ENCODE results near the gene ETS1. TPM values are rescaled to one million over a fixed set of nuclear protein-coding genes. Genes with fewer than 3 reads are reported as not detected.

The ETS1 gene
- total RNA-seq, 1 donor from 2014 or later, result 88.0 TPM

DNA sequence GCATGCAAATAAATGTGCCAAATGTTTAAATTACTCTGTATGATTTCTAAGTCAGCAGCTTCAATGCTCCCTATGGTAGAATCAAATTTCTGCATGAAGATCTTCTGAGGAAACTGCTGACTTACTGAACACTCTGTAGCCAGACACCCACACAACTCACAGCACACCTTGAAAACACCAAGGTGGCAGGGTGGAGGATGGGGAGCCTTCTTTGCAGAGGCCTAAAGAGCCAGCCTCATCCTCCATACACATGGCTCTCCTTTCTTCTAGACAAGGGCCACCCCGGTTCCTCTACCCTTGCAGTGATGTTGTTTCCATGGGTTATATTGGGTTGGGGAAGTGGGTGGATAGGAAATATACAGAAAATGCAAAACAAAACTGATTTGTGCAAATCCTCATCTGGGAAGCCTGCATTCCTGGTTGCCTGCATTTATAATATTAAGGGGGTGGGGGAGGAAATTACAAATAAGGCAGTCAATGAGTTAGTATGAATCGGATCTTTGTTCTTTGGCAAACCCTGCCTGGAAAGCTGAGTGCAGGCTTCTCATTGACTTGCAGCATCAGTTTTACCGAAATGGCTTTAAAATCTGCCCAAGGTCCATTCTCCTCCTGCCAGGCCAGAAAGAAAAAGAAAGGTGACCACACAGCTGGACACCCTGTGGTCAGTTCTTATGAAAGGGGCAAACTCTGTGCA is 15.8 kb upstream of the ETS1 start:
- Histone ChIP-seq H3K27ac (no peak overlapping the region), H3K4me3 (no peak overlapping the region), H3K36me3 (no peaks in the 10 kb centered on the region), H3K4me1 (no peaks in the 10 kb centered on the region), H3K9me3 (no peaks in the 10 kb centered on the region), H3K27me3 (no peaks in the 10 kb centered on the region)
- no peak for DNase-seq (ENCODE audit: low spot score in 2 of 2)
- intact Hi-C loops (cut with DNase I), result no loop called here
- TF ChIP-seq, protein P1, sequence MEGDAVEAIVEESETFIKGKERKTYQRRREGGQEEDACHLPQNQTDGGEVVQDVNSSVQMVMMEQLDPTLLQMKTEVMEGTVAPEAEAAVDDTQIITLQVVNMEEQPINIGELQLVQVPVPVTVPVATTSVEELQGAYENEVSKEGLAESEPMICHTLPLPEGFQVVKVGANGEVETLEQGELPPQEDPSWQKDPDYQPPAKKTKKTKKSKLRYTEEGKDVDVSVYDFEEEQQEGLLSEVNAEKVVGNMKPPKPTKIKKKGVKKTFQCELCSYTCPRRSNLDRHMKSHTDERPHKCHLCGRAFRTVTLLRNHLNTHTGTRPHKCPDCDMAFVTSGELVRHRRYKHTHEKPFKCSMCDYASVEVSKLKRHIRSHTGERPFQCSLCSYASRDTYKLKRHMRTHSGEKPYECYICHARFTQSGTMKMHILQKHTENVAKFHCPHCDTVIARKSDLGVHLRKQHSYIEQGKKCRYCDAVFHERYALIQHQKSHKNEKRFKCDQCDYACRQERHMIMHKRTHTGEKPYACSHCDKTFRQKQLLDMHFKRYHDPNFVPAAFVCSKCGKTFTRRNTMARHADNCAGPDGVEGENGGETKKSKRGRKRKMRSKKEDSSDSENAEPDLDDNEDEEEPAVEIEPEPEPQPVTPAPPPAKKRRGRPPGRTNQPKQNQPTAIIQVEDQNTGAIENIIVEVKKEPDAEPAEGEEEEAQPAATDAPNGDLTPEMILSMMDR (IDR thresholded peaks at IDR 0.05), result no peak

DNA sequence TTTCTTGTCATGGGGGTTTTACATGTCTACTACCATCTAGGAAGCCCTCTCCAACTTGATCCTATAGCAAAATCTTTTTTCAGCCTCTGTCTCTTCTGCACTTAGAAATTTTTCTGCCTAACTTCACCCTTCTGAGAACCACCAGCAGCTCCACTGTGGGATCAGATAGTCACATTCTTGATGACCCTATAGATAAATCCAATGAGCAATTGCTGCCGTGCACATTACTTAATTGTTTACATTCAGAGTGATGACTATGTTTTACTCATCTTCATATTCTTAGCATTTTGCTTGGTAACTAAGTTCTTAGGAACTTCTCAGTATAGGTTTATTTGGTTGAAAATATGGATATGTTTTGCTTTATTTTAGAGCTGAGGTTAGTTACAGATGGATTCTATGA is 12.4 kb upstream of the ETS1 start:
- Histone ChIP-seq H3K9me3 (no peaks in the 10 kb centered on the region), H3K4me3 (no peak overlapping the region), H3K4me1 (no peaks in the 10 kb centered on the region), H3K36me3 (no peaks in the 10 kb centered on the region), H3K27me3 (no peaks in the 10 kb centered on the region), H3K27ac (no peak overlapping the region)
- no peak for DNase-seq (ENCODE audit: low spot score in 2 of 2)
- intact Hi-C loops (cut with DNase I), result no loop called here
- TF ChIP-seq, protein P1 (IDR thresholded peaks at IDR 0.05), result no peak

DNA sequence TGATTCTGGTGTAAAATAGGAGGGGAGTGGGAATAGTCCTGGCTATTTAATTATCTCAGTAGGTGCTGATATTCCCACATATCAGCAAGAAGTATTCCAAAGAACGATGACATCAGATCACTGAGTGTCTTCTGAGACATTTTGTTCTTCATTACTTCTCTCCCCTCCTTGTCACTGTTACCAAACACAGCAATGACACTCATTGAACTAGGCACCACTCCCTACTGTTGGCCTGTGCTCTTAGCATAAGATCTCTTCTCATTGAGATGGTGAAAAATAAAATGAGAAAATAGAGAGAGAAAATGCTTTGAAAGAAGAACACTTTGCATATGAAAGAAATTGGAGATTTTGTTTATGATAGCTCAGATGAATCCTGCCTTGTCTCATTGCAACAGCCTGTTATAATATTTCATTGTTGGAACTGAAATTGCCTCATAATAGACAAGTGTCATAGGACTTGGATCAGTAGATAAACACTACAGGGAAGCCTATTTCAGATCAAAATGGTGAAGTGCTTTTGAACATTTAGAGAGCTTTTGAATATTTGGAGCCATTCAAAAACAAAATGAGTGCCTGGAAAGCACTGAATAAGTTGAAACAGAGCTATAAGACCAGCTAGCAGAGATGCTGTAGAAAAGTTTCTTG is 11.3 kb upstream of the ETS1 start:
- Histone ChIP-seq H3K9me3 (no peaks in the 10 kb centered on the region), H3K36me3 (no peaks in the 10 kb centered on the region), H3K27me3 (no peaks in the 10 kb centered on the region), H3K4me3 (no peak overlapping the region), H3K4me1 (no peaks in the 10 kb centered on the region), H3K27ac (no peak overlapping the region)
- TF ChIP-seq, protein P1 (IDR thresholded peaks at IDR 0.05), result no peak
- intact Hi-C loops (cut with DNase I), result no loop called here
- DNase-seq (ENCODE audit: low spot score in 2 of 2), result no peak

- H3K36me3 ChIP-seq, result no peaks in the 10 kb centered on the region
- intact Hi-C loops (cut with DNase I), result no loop called here
Measured at GRCh38 chr11:128598096-128598495, 10.7 kb upstream of the ETS1 start.

DNA sequence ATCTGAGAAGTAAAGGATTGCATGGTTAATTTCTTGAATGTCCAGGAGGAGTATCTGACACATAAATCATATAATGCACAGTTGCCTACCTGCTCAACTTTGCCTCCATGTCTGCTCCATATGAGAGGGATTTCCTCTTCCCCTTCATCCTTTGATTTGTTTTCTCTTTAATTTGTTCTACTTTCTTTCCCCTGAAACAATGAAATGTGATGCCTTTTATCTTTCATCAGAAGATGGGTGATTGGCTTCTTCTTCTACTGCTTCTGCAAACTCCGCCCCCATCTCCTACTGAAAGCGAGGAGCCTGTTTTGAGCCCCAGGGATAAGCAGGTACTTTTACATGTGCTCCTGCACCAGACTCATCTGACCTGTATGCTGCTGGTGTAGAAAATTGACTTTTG is 9.9 kb upstream of the ETS1 start:
- Histone ChIP-seq H3K9me3 (no peaks in the 10 kb centered on the region), H3K27ac (no peak overlapping the region), H3K27me3 (no peaks in the 10 kb centered on the region), H3K4me1 (no peaks in the 10 kb centered on the region), H3K4me3 (no peak overlapping the region), H3K36me3 (no peaks in the 10 kb centered on the region)
- intact Hi-C loops (cut with DNase I), result no loop called here
- no peak for DNase-seq (ENCODE audit: low spot score in 2 of 2)
- TF ChIP-seq, protein P1 (IDR thresholded peaks at IDR 0.05), result no peak

More at GRCh38 chr11:128598096-128598495, 10.7 kb upstream of the ETS1 start:
- no peak overlapping the region for H3K4me3 ChIP-seq
- no peaks in the 10 kb centered on the region for H3K4me1 ChIP-seq
- H3K27me3 ChIP-seq, result no peaks in the 10 kb centered on the region
- no peaks in the 10 kb centered on the region for H3K9me3 ChIP-seq
- TF ChIP-seq, protein P1 (IDR thresholded peaks at IDR 0.05), result no peak
- H3K27ac ChIP-seq, result no peak overlapping the region
- DNase-seq (ENCODE audit: low spot score in 2 of 2), result no peak
